ENCODE results near the gene BFSP2.

DNA sequence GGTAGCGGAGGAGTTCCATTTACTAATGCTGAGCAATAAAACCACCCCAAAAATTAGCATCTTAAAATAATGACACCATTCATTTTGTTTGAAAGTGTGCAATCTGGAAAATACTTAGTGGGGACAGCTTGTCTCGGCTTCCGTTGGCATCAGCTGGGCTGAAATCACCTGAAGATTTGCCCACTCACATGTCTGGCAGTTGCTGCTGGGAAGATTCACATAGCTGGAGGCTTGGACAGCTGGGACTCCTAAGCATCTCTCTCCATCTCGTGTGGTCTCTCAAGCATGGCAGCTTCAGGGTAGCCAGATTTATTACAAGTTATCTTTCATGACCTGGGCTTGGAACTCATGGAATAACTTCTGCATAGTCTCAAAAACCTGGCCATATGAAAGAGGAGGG is 38.4 kb upstream of the BFSP2 start:
- TF ChIP-seq, protein P1, sequence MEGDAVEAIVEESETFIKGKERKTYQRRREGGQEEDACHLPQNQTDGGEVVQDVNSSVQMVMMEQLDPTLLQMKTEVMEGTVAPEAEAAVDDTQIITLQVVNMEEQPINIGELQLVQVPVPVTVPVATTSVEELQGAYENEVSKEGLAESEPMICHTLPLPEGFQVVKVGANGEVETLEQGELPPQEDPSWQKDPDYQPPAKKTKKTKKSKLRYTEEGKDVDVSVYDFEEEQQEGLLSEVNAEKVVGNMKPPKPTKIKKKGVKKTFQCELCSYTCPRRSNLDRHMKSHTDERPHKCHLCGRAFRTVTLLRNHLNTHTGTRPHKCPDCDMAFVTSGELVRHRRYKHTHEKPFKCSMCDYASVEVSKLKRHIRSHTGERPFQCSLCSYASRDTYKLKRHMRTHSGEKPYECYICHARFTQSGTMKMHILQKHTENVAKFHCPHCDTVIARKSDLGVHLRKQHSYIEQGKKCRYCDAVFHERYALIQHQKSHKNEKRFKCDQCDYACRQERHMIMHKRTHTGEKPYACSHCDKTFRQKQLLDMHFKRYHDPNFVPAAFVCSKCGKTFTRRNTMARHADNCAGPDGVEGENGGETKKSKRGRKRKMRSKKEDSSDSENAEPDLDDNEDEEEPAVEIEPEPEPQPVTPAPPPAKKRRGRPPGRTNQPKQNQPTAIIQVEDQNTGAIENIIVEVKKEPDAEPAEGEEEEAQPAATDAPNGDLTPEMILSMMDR (IDR thresholded peaks at IDR 0.05; ENCODE audit: low read depth, low read length): no peak
- no peak for TF ChIP-seq EZH2phosphoT487 (IDR thresholded peaks at IDR 0.05; ENCODE audit: low read depth)

All from OCI-LY3 (cell line).